ENCODE results near the gene SYT13.

GRCh38 chr11:45218705-45219104 is 67.4 kb downstream of the SYT13 start:
- TF ChIP-seq CTCF (IDR thresholded peaks at IDR 0.05; ENCODE audit: poor library complexity) (no peak), EZH2 (IDR thresholded peaks at IDR 0.05; ENCODE audit: borderline replicate concordance) (no peak)
